Measurements from ENCODE around the gene FGF21.
A peak's percentile ranks its signal among the peaks of the same experiment; 100 is the strongest.
"Not testable (repeated sequence)": the region's sequence is repeated elsewhere in the genome, so short reads cannot be mapped to it uniquely, and the experiment has no call there.

Gene FGF21

GRCh38 chr19:48714759-48715675, 40.3 kb upstream of the FGF21 start:
- Histone ChIP-seq H3K27me3 (replicated peaks; ENCODE audit: control insufficient read depth, insufficient read depth, low read length) (no peaks in the 10 kb centered on the region), H3K36me3 (ENCODE audit: control insufficient read depth, insufficient read depth, low read length) (no peaks in the 10 kb centered on the region), H3K4me3 (replicated peaks; ENCODE audit: low read depth, low read length) (peak overlapping the region; percentile 70)
- TF ChIP-seq CTCF (IDR thresholded peaks at IDR 0.05; ENCODE audit: insufficient read depth, low read length, poor library complexity, severe bottlenecking): no peak
- DNase-seq (ENCODE audit: extremely low read depth, insufficient read length): no peak

GRCh38 chr19:48715681-48716171, 39.6 kb upstream of the FGF21 start:
- no peak for DNase-seq (ENCODE audit: extremely low read depth, insufficient read length)
- TF ChIP-seq CTCF (IDR thresholded peaks at IDR 0.05; ENCODE audit: insufficient read depth, low read length, poor library complexity, severe bottlenecking): no peak
- H3K36me3 ChIP-seq (ENCODE audit: control insufficient read depth, insufficient read depth, low read length): no peaks in the 10 kb centered on the region
- no peaks in the 10 kb centered on the region for H3K27me3 ChIP-seq (replicated peaks; ENCODE audit: control insufficient read depth, insufficient read depth, low read length)
- no peak overlapping the region for H3K4me3 ChIP-seq (replicated peaks; ENCODE audit: low read depth, low read length)

- Histone ChIP-seq H3K36me3 (ENCODE audit: control insufficient read depth, insufficient read depth, low read length) (no peaks in the 10 kb centered on the region), H3K4me3 (replicated peaks; ENCODE audit: low read depth, low read length) (no peak overlapping the region), H3K27me3 (replicated peaks; ENCODE audit: control insufficient read depth, insufficient read depth, low read length) (no peaks in the 10 kb centered on the region)
- no peak for DNase-seq (ENCODE audit: extremely low read depth, insufficient read length)
- no peak for TF ChIP-seq CTCF (IDR thresholded peaks at IDR 0.05; ENCODE audit: insufficient read depth, low read length, poor library complexity, severe bottlenecking)
These were observed 38.6 kb upstream of the FGF21 start for GRCh38 chr19:48716562-48717291.

- H3K27me3 ChIP-seq (replicated peaks; ENCODE audit: control insufficient read depth, insufficient read depth, low read length); DNase-seq (ENCODE audit: extremely low read depth, insufficient read length); H3K36me3 ChIP-seq (ENCODE audit: control insufficient read depth, insufficient read depth, low read length); H3K4me3 ChIP-seq (replicated peaks; ENCODE audit: low read depth, low read length): not testable (repeated sequence)
These were observed 37.2 kb upstream of the FGF21 start for GRCh38 chr19:48718106-48718505.

- Histone ChIP-seq H3K4me3 (replicated peaks; ENCODE audit: low read depth, low read length) (no peak overlapping the region), H3K27me3 (replicated peaks; ENCODE audit: control insufficient read depth, insufficient read depth, low read length) (no peaks in the 10 kb centered on the region), H3K36me3 (ENCODE audit: control insufficient read depth, insufficient read depth, low read length) (no peaks in the 10 kb centered on the region)
- DNase-seq (ENCODE audit: extremely low read depth, insufficient read length): no peak
- no peak for TF ChIP-seq CTCF (IDR thresholded peaks at IDR 0.05; ENCODE audit: insufficient read depth, low read length, poor library complexity, severe bottlenecking)
These were observed 36.6 kb upstream of the FGF21 start for GRCh38 chr19:48718711-48719231.
